Stimulated activated CD4-positive, alpha-beta T cell treated with anti-CD3 and anti-CD28 coated beads, Interleukin-4, amount 100 ng/mL, for 4 hours (primary cell): ENCODE results near the gene YTHDC1.

Experiments
- DNase-seq, 2 experiments: peaks; one replicate each; pipeline ENCODE4 v3.0.0-alpha.2; 2020

YTHDC1 gene

GRCh38 chr4:68352791-68353190, 2.9 kb upstream of the YTHDC1 start:
- no peak for DNase-seq

GRCh38 chr4:68349279-68349648, 626 bp downstream of the YTHDC1 start:
- no peak for DNase-seq

GRCh38 chr4:68348577-68348976, 1.3 kb downstream of the YTHDC1 start:
- no peak for DNase-seq

- DNase-seq = no peak
These were observed 2.0 kb downstream of the YTHDC1 start for GRCh38 chr4:68347845-68348244.

GRCh38 chr4:68346461-68346860, 3.4 kb downstream of the YTHDC1 start:
- no peak for DNase-seq

GRCh38 chr4:68344785-68345184, 5.1 kb downstream of the YTHDC1 start:
- DNase-seq = no peak

- no peak for DNase-seq
These were observed 5.8 kb downstream of the YTHDC1 start for GRCh38 chr4:68344049-68344448.

GRCh38 chr4:68342134-68342533, 7.8 kb downstream of the YTHDC1 start:
- DNase-seq = no peak

GRCh38 chr4:68338625-68339024, 11.3 kb downstream of the YTHDC1 start:
- no peak for DNase-seq

GRCh38 chr4:68337522-68337921, 12.4 kb downstream of the YTHDC1 start:
- no peak for DNase-seq

- DNase-seq = no peak
These were observed 12.9 kb downstream of the YTHDC1 start for GRCh38 chr4:68337004-68337403.

- no peak for DNase-seq
These were observed 13.4 kb downstream of the YTHDC1 start for GRCh38 chr4:68336530-68336929.

- no peak for DNase-seq
These were observed 23.7 kb downstream of the YTHDC1 start for GRCh38 chr4:68326141-68326540.

GRCh38 chr4:68324519-68325262, 25.2 kb downstream of the YTHDC1 start:
- no peak for DNase-seq

- no peak for DNase-seq
These were observed 30.9 kb downstream of the YTHDC1 start for GRCh38 chr4:68319040-68319439.

GRCh38 chr4:68316193-68316969, 33.5 kb downstream of the YTHDC1 start:
- no peak for DNase-seq

GRCh38 chr4:68310651-68311247, 39.1 kb downstream of the YTHDC1 start:
- DNase-seq = no peak

- DNase-seq = no peak
These were observed 45.2 kb downstream of the YTHDC1 start for GRCh38 chr4:68304731-68305130.

- DNase-seq = no peak
These were observed 50.1 kb downstream of the YTHDC1 start for GRCh38 chr4:68299492-68300457.

- no peak for DNase-seq
These were observed 52.8 kb downstream of the YTHDC1 start for GRCh38 chr4:68297137-68297536.

GRCh38 chr4:68291256-68291655, 58.6 kb downstream of the YTHDC1 start:
- no peak for DNase-seq

GRCh38 chr4:68288393-68288740, 61.5 kb downstream of the YTHDC1 start:
- no peak for DNase-seq
